ENCODE measurements around the gene SLC2A5. TPM values are rescaled to one million over a fixed set of nuclear protein-coding genes. Genes with fewer than 3 reads are reported as not detected.

The SLC2A5 gene
- total and polyA plus RNA-seq, 9 of the 15 experiments (the other 6 are each of a cell fraction or from before 2014, with no cell fraction given): 0.08 TPM; not detected in 8

DNA sequence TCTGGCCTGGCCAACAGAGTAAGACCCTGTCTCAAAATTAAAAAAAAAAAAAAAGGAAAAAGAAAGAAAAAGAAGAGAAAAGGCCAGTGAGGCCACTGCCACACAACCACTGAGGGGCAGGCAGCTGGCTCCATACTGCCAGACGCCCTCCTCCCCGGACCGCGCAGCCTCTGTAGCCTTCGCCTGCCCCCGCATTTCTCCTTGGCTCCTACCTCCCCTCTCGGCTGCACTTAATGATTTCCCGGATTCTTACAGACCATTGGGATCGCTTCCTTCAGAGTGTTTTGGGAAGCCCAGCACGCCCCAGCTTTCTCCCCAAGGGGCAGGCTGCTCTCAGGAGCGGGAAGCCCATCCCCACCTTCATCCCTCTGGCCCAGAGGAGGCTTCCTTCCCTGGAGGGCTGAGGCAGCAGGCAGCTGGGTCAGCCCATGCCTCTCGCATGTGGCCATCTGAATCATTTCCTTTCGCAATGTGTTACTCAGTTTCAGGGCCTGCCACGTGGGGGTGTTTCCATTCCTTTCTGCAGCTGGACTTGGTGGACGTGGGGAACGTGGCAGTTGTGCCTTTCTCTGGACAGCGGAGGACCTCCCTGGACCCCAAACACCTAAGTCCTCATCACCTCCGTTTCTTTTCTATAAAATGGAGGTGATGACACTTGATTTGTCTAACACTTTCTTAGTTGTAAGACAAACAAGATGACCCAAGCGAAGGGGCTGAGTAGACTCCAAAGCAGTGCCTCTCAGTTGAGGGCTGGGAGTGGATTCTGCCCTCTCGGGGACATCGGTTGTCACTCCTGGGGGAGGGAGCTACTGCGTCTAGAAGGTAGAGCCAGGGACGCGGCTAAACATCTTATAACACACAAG is 2.3 kb downstream of the SLC2A5 start (continued):
- no peak for TF ChIP-seq BCLAF1 (IDR thresholded peaks at IDR 0.05; ENCODE audit: borderline replicate concordance in 1 of 2, control insufficient read depth in 1 of 2, low read depth in 2 of 2, low read length in 1 of 2)
- no peak for TF ChIP-seq CEBPG (CRISPR knock-in tag; IDR thresholded peaks at IDR 0.05)
- TF ChIP-seq CEBPG (tag; conservative IDR thresholded peaks at IDR 0.05 in 1 of 2, IDR thresholded peaks at IDR 0.05 in 1 of 2): peak in 1 of 2 experiments; percentile 77; a peak in 2 of 4 replicates
- 0 out of 2 replicates have a peak, but pooled peaks have one; percentile 20 for TF ChIP-seq KLF1 (tag; IDR thresholded peaks at IDR 0.05)
- TF ChIP-seq ZNF589 (CRISPR knock-in tag; IDR thresholded peaks at IDR 0.05; ENCODE audit: low read depth): peak; percentile 33; the same call in 1 of the 2 replicates
- TF ChIP-seq ZFP91 (CRISPR knock-in tag; IDR thresholded peaks at IDR 0.05): no peak
- TF ChIP-seq BRCA1 (IDR thresholded peaks at IDR 0.05): no peak
- TF ChIP-seq BRCA1 (CRISPR knock-in tag; IDR thresholded peaks at IDR 0.05): no peak
- no peak for TF ChIP-seq IRF2 (CRISPR knock-in tag; IDR thresholded peaks at IDR 0.05)
- no peak for TF ChIP-seq ZBTB49 (CRISPR knock-in tag; IDR thresholded peaks at IDR 0.05; ENCODE audit: borderline replicate concordance)
- TF ChIP-seq PRMT5 (CRISPR knock-in tag; IDR thresholded peaks at IDR 0.05): 0 out of 2 replicates have a peak, but pooled peaks have one; percentile 52
- no peak for TF ChIP-seq NCOA2 (IDR thresholded peaks at IDR 0.05; ENCODE audit: partially characterized antibody in 2 of 2)
- TF ChIP-seq E2F6 (IDR thresholded peaks at IDR 0.05; ENCODE audit: borderline replicate concordance in 1 of 2, extremely low read depth in 1 of 2, insufficient read depth in 1 of 2, insufficient read length in 1 of 2, low read depth in 1 of 2, low read length in 1 of 2, poor library complexity in 1 of 2, severe bottlenecking in 1 of 2): peak in 1 of 2 experiments; percentile 72
- no peak for TF ChIP-seq GABPB2 (CRISPR knock-in tag; conservative IDR thresholded peaks at IDR 0.05)
